Glutamatergic neuron (in vitro differentiated cells): ENCODE data around the gene C20orf144. TPM values are rescaled to one million over a fixed set of nuclear protein-coding genes. Genes with fewer than 3 reads are reported as not detected.

Experiments
- DNase-seq: peaks from one replicate; pipeline ENCODE4 v3.0.0; 2022
- H3K27ac Mint-ChIP-seq: one replicate; pipeline ENCODE4 v1.8.0; 2020; ENCODE audit warnings: mild to moderate bottlenecking, mixed read lengths, inconsistent platforms; ENCODE audit not compliant: unreplicated experiment
- H3K27me3 Mint-ChIP-seq: one replicate; pipeline ENCODE4 v1.8.0; 2020; ENCODE audit warnings: mild to moderate bottlenecking, moderate library complexity, mixed read lengths, inconsistent platforms; ENCODE audit not compliant: unreplicated experiment
- H3K36me3 Mint-ChIP-seq: one replicate; pipeline ENCODE4 v1.8.0; 2020; ENCODE audit warnings: mild to moderate bottlenecking, mixed read lengths, inconsistent platforms; ENCODE audit not compliant: unreplicated experiment
- H3K4me1 Mint-ChIP-seq: one replicate; pipeline ENCODE4 v1.8.0; 2020; ENCODE audit warnings: mild to moderate bottlenecking, low read depth, mixed read lengths, inconsistent platforms; ENCODE audit not compliant: unreplicated experiment
- H3K4me3 Mint-ChIP-seq: one replicate; pipeline ENCODE4 v1.8.0; 2020; ENCODE audit warnings: mild to moderate bottlenecking, mixed read lengths, inconsistent platforms; ENCODE audit not compliant: unreplicated experiment
- H3K9me3 Mint-ChIP-seq: one replicate; pipeline ENCODE4 v1.8.0; 2020; ENCODE audit warnings: mild to moderate bottlenecking, moderate library complexity, mixed read lengths, inconsistent platforms; ENCODE audit not compliant: unreplicated experiment
- total RNA-seq: library from RNA; stranded (reverse); fragmentation: NEBNext Ultra II Directional; extraction: Animal tissue kit (Norgen Biotek cat#: 25700); gene quantifications from one replicate; pipeline ENCODE4 v1.2.1, GENCODE V29; 2021; ENCODE audit not compliant: unreplicated experiment
- TF ChIP-seq, protein P1 (sequence below): fragments of 200-600 bp; sonication (generic); IDR thresholded peaks from one replicate; pipeline ENCODE4 v1.5.0; 2021; ENCODE audit not compliant: partially characterized antibody, unreplicated experiment

C20orf144 gene
- total RNA-seq, 1 donor from 2014 or later = not detected

GRCh38 chr20:33680686-33681085 is 18.6 kb downstream of the C20orf144 start:
- Mint-ChIP-seq H3K9me3 (peaks cover 8% of the 10 kb centered on the region), H3K4me1 (peaks cover 40% of the 10 kb centered on the region), H3K27me3 (peaks cover 17% of the 10 kb centered on the region), H3K27ac (no peak overlapping the region), H3K36me3 (no peaks in the 10 kb centered on the region), H3K4me3 (no peak overlapping the region)
- TF ChIP-seq, protein P1, sequence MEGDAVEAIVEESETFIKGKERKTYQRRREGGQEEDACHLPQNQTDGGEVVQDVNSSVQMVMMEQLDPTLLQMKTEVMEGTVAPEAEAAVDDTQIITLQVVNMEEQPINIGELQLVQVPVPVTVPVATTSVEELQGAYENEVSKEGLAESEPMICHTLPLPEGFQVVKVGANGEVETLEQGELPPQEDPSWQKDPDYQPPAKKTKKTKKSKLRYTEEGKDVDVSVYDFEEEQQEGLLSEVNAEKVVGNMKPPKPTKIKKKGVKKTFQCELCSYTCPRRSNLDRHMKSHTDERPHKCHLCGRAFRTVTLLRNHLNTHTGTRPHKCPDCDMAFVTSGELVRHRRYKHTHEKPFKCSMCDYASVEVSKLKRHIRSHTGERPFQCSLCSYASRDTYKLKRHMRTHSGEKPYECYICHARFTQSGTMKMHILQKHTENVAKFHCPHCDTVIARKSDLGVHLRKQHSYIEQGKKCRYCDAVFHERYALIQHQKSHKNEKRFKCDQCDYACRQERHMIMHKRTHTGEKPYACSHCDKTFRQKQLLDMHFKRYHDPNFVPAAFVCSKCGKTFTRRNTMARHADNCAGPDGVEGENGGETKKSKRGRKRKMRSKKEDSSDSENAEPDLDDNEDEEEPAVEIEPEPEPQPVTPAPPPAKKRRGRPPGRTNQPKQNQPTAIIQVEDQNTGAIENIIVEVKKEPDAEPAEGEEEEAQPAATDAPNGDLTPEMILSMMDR = no peak
- DNase-seq = no peak

GRCh38 chr20:33681288-33681687 is 19.2 kb downstream of the C20orf144 start:
- Mint-ChIP-seq H3K27ac (peak overlapping the region; percentile 65), H3K27me3 (peaks cover 17% of the 10 kb centered on the region), H3K4me1 (peaks cover 35% of the 10 kb centered on the region), H3K36me3 (no peaks in the 10 kb centered on the region), H3K4me3 (peak overlapping the region; percentile 25), H3K9me3 (peaks cover 8% of the 10 kb centered on the region)
- TF ChIP-seq, protein P1 = no peak
- no peak for DNase-seq

DNA sequence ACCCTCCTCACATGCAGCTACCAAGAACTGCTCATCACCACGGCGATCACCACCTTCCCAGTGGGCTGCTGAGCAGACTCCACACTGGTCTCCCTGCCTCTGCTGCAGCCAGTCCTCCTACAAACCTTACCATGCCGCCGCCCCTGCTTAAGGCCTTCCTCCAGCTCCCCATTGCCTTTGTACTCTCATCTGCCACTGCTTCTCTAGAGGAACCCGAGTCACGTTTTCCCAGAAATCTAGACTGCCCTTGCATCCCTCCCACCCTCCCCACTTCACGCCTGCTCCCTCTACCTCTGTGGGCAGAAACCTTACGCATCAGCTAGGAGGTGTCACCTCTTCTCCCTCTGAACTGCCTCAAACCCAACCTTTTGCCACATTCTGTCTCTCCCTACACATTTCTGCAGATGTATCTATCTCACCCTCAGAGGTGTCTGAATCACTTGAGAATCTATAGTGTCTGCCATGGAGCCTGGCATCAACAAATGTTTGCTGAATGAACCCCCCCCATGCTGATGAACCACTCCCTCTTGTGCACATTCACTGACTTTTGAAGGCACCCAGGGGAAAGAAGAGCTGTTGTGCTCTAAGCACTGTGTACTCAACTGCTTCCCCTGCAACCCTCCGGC is 19.7 kb downstream of the C20orf144 start:
- H3K27ac Mint-ChIP-seq = peak overlapping the region; percentile 65

GRCh38 chr20:33684533-33685327 is 22.6 kb downstream of the C20orf144 start:
- peaks cover 10% of the 10 kb centered on the region for H3K9me3 Mint-ChIP-seq
- peak overlapping the region; percentile 88 for H3K4me3 Mint-ChIP-seq
- peaks cover 26% of the 10 kb centered on the region for H3K4me1 Mint-ChIP-seq
- no peaks in the 10 kb centered on the region for H3K36me3 Mint-ChIP-seq
- H3K27ac Mint-ChIP-seq = peak overlapping the region; percentile 96
- TF ChIP-seq, protein P1 = no peak
- H3K27me3 Mint-ChIP-seq = peaks cover 16% of the 10 kb centered on the region
- DNase-seq = no peak

More for the DNA sequence above, 19.7 kb downstream of the C20orf144 start:
- TF ChIP-seq, protein P1 = no peak
- no peaks in the 10 kb centered on the region for H3K36me3 Mint-ChIP-seq
- peaks cover 20% of the 10 kb centered on the region for H3K27me3 Mint-ChIP-seq
- peaks cover 36% of the 10 kb centered on the region for H3K4me1 Mint-ChIP-seq
- peak overlapping the region; percentile 25 for H3K4me3 Mint-ChIP-seq
- H3K9me3 Mint-ChIP-seq = peaks cover 12% of the 10 kb centered on the region
- DNase-seq = no peak
